ENCODE data around the gene LCE2C.
"Not testable (repeated sequence)": the region's sequence is repeated elsewhere in the genome, so short reads cannot be mapped to it uniquely, and the experiment has no call there.

LCE2C gene

GRCh38 chr1:152674983-152675382, at the start of gene LCE2C:
Gene LCE2C (plus strand): TSS chr1:152675279. CDS start chr1:152676016, 737 bp downstream.
- DNase-seq (ENCODE audit: low read depth, low spot score): not testable (repeated sequence)

DNA sequence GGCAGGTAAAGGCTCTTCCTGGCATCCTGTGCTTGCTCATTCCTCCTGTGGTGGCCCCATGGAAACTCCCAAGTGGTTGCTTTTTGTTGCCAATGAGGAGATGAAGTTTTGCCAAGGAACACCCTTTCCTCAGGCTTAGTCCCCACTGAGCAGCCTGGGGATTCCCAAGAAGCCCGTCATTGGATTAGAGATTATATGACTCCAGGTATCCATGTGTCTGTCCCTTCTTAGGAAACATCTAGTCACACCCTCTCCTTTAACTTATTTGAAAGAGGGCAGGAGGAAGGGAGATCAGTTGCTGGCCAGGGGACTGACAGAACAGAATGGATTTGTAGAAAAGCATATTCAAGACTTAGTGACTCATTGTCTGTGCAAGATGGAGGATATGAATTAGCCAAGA, 48.3 kb upstream of the LCE2C start:
- DNase-seq (ENCODE audit: low read depth, low spot score): no peak

GRCh38 chr1:152630596-152630995, 44.5 kb upstream of the LCE2C start:
- DNase-seq (ENCODE audit: low read depth, low spot score): no peak

GRCh38 chr1:152640351-152640750, 34.7 kb upstream of the LCE2C start:
- DNase-seq (ENCODE audit: low read depth, low spot score): no peak

DNA sequence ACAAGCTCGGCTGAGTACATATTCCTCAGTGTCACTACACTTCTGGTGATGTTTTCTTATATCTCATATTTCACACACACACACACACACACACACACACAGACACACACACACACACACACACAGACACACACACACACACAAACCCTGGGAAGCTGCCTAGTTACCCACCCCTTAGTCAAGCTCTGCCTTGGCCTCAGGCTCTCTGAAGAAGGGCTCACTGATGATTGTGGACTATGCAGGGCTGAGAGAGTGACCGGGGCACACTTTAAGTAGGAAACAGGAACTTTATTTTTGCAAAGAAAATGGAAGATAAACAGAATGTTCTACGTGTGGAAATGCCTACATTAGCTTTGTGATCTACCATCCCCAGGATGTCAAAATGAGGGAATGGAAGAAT, 31.1 kb upstream of the LCE2C start:
- no peak for DNase-seq (ENCODE audit: low read depth, low spot score)

- DNase-seq (ENCODE audit: low read depth, low spot score): no peak
These were observed 29.9 kb upstream of the LCE2C start for GRCh38 chr1:152645146-152645545.

GRCh38 chr1:152646656-152647055, 28.4 kb upstream of the LCE2C start:
- DNase-seq (ENCODE audit: low read depth, low spot score): no peak

- peak; percentile 81 for DNase-seq (ENCODE audit: low read depth, low spot score)
These were observed 21.0 kb upstream of the LCE2C start for GRCh38 chr1:152654110-152654509.

GRCh38 chr1:152656459-152656858, 18.6 kb upstream of the LCE2C start:
- no peak for DNase-seq (ENCODE audit: low read depth, low spot score)

DNA sequence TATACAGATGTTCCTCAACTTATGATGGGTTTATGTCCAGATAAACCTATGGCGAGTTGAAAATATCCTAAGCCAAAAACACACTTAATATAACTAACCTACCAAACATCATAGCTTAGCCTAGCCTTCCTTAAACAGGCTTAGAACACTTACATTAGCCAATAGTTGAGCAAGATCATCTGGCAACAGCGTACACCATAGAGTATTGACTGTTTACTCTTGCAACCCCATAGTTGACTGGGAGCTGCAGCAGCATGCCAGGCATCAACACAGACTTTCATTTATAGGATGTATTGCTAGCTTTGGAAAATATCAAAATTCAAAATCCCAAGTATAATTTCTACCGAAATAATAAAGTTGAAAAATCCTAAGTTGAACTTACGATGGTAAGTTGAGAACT, 17.4 kb upstream of the LCE2C start:
- DNase-seq (ENCODE audit: low read depth, low spot score): no peak

DNA sequence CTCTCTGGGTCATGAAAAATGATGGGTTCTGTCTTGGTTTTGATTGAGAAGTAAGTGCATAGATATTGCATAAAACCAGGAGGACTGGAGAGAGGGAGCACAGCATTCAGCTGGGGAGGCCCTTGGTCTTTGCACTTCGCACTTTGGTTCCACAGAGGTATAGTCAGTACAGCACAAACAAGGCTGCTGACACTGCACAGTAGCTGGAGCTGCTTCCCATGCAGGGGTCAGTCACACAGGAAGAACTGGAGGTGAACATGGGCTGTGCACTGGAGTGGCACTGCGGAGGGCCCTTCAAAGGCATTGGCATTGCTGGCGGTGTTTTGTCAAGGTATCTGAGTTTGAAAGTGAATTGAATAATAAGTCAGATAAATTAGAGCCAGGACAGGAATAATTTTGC, 16.4 kb upstream of the LCE2C start:
- DNase-seq (ENCODE audit: low read depth, low spot score): no peak

DNA sequence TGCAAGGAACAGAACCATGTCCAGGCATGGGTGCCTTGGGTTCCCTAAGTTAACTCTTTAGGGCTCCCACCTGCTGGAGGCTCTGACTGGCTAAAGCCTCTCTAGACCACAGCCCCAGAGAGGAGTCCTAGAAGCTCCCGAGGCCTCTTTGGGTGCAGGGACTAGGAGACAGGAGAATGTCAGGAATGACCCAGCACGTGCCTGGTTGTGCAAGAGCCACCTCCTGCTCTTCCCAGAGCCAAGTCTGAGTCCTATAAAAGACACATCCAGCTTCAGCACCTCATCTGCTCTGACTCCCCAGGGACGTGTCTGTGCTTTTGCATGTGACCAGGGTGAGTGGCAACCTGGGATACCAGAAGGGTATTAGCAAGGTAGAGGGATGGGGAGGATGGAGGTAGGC, 12.0 kb upstream of the LCE2C start, which contains the start of gene LCE2D:
TSS of gene LCE2D (plus strand) at position 283 of the 400 bp plus-strand sequence. CDS start 726 bp downstream, outside the sequence.
- no peak for DNase-seq (ENCODE audit: low read depth, low spot score)

GRCh38 chr1:152666171-152666570, 8.9 kb upstream of the LCE2C start:
- not testable (repeated sequence) for DNase-seq (ENCODE audit: low read depth, low spot score)

- DNase-seq (ENCODE audit: low read depth, low spot score): no peak
These were observed 7.4 kb upstream of the LCE2C start for GRCh38 chr1:152667648-152668047.

DNA sequence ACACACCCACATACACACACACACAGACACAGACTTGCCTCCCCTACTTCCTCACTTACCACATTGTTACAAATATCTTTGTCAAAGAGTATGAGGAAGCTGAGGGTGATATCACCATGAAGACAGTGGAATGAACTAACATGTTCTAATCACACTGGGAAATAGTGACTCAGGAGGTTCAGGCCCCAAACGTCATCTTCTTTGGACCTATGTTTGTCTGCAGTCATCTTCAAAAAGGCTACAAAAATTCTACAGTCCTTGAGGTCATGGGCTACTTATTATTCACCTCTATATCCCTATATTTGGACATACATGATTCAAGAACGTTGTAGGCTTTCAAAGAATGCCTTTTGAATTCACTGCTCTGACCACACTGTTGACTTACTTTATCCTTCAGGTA, 2.1 kb upstream of the LCE2C start:
- DNase-seq (ENCODE audit: low read depth, low spot score): no peak

DNA sequence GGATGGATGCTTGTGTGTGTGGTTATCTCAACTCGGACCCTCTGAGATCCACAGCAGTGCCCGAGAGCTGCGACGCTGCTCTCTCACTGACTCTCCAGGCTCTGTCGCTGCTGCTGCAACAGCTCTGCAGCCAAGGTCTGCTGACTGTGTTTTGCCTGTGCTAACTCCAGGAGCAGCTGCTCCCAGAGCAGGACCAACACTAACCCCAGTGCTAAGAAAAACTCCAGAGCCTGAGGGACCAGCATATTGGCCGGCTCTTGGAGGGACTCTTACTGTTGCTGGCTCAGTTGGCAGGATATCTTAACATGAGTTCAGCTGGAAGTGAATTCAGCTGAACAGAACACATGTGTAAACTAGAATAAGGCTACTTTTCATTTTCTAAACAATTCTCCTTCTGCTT, 4.4 kb downstream of the LCE2C start:
- DNase-seq (ENCODE audit: low read depth, low spot score): no peak

DNA sequence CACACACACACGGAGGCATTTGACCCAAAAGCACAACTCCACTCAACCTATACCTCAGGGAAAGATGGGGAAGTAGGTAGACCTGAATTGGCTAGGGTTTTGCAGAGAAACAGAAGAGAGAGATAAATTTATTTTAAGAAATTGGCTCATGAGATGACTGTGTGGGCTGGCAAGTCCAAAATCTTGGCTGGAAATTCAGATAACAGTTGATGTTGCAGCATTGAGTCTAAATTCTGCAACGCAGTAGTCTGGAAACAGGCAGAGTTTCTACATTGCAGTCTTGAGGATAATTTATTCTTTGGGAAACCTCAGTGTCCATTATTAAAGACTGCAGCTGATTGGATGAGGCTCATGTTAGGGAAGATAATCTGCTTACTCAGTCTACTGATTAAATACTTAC, 6.5 kb downstream of the LCE2C start:
- no peak for DNase-seq (ENCODE audit: low read depth, low spot score)

- no peak for DNase-seq (ENCODE audit: low read depth, low spot score)
These were observed 8.8 kb downstream of the LCE2C start for GRCh38 chr1:152683846-152684245.

- not testable (repeated sequence) for DNase-seq (ENCODE audit: low read depth, low spot score)
These were observed 10.7 kb downstream of the LCE2C start, which contains the start of gene LCE2B for GRCh38 chr1:152685823-152686222. Gene LCE2B (plus strand): TSS chr1:152686123. CDS start chr1:152686844, 721 bp downstream.

GRCh38 chr1:152697701-152698600, 22.9 kb downstream of the LCE2C start, which contains the start of gene LCE2A:
Gene LCE2A (plus strand): TSS chr1:152698345. CDS start chr1:152698902, 557 bp downstream.
- DNase-seq (ENCODE audit: low read depth, low spot score): no peak

- DNase-seq (ENCODE audit: low read depth, low spot score): no peak
These were observed 24.7 kb downstream of the LCE2C start for GRCh38 chr1:152699746-152700145.

- DNase-seq (ENCODE audit: low read depth, low spot score): no peak
These were observed 32.8 kb downstream of the LCE2C start, which contains the start of gene LCE4A for GRCh38 chr1:152707860-152708259. Gene LCE4A (plus strand): TSS chr1:152708160. CDS start chr1:152709076, 916 bp downstream.

- DNase-seq (ENCODE audit: low read depth, low spot score): no peak
These were observed 43.2 kb downstream of the LCE2C start for GRCh38 chr1:152718238-152718637.

Data from ELF-1 (cell line).